CD4-positive, alpha-beta T cell treated with Interleukin-17A for 1 hour (primary cell): Measurements from ENCODE around the gene ELOVL5.
A peak's percentile ranks its signal among the peaks of the same experiment; 100 is the strongest.

ENCODE experiments used
- DNase-seq: peaks from one replicate; pipeline ENCODE4 v3.0.0-alpha.2; 2020

The ELOVL5 gene

DNA sequence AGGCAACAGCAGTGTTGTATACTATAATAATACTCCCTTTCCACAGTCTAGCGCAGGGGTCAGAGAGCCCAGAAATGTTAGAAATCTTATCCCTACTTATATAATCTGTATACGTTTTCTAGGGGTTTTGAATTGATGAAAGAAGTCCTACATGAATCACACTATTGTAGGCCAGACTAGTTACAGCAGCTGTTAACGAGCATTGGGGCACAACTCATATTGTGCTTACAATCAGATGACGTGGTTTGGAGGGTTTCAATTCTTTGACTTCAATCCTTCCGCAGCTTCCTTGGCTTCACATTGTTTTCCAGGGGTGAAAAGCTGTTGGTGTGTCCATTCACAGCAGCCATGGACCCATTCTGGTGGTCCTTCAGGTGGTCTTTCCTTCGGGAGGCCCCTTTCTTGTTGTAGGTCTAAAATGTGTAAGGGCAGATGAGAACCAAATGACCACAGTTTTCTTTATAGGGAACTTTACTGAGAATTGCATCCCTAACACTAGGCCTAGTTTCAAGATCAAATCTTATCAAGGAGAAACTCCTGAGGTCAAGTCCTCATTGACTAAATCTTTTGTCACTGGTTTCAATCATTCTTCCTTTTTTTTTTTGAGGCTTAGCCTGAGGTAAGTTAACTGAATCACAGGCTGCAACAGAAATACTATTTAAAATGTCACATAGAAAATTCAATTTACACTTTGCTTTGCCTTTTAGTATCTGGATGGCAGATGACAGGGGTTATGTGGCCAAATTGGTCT lies 79.7 kb downstream of the ELOVL5 start:
- DNase-seq, result no peak

- no peak for DNase-seq
These were observed 82.1 kb downstream of the ELOVL5 start for GRCh38 chr6:53266553-53267090.

GRCh38 chr6:53264915-53265607 lies 83.7 kb downstream of the ELOVL5 start:
- DNase-seq, result no peak

- no peak for DNase-seq
These were observed 84.4 kb downstream of the ELOVL5 start for GRCh38 chr6:53264337-53264736.

- no peak for DNase-seq
These were observed 84.8 kb downstream of the ELOVL5 start for GRCh38 chr6:53263917-53264316.

GRCh38 chr6:53259860-53260580 lies 88.7 kb downstream of the ELOVL5 start:
- DNase-seq, result no peak

DNA sequence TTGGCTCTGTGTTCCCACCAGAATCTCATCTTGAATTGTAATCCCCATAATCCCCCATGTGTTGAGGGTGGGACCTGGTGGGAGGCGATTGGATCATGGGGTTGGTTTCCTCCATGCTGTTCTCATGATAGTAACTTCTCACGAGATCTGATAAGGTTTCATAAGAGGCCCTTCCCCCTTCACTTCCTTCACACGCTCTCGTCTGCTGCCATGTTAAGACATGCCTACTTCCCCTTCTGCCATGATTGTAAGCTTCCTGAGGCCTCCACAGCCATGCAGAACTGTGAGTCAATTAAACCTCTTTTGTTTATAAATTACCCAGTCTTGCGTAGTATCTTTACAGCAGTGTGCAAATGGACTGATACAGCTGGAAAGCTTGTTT lies 90.0 kb downstream of the ELOVL5 start:
- DNase-seq, result no peak

GRCh38 chr6:53258076-53258773 lies 90.5 kb downstream of the ELOVL5 start:
- no peak for DNase-seq

DNA sequence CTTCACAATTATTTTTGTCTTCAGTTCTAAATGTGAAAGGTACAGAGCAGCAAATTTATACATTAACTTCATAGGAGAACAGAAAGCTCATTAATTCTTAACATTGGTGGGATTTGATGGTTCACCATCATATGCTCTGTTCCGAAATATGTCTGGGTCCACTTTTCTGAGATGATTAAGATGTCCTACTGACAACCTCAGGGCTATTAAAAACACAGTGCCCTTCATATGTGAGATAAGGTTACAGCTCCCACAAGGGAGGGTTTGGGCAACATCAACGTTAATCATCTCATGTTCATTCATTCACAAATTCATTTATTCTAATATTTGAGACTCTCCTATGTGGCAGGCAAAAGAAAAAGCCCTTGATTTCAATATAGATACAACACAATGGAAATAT lies 91.2 kb downstream of the ELOVL5 start:
- no peak for DNase-seq

- no peak for DNase-seq
These were observed 91.7 kb downstream of the ELOVL5 start for GRCh38 chr6:53257001-53257400.

GRCh38 chr6:53252177-53252692 lies 96.5 kb downstream of the ELOVL5 start:
- DNase-seq, result no peak

- no peak for DNase-seq
These were observed 97.6 kb downstream of the ELOVL5 start for GRCh38 chr6:53251033-53251672.

DNA sequence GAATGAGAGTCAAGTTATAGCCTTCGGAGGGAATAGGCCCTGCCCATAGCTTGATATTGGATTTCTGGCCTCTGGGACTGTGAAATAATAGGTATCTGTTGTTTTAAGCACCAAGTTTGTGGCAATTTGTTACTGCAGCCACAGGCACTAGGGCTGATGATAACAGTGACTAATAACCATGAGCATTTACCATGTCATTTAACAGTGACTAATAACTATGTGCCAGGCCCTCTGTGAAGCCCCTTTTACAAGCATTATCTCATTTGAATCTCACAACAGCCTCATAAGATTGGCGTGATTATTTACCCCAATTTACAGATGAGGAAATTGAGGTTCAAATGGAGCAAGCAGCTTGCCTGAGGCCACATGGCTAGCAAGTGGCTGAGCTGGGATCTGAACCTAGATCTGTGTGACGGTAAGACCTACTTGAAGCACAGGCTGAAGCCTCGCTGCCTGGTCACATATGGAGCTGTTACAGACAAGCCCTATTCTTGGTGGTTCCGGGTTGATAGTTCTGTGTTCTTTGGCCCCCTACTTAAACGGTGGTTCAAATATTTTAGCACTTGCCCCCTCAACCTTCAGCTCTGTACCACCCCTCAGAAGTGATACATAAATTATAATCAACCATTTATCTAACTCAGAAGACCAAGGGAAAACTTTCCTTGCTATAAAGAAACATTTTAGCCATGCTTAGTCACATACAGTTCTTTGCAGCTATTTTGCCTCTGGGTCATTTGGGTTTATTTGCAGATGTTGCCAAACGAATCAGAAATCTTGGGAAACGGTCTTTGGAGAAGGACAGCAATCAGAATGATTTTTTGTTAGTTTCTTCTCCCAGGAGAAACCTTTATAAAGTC lies 98.3 kb downstream of the ELOVL5 start:
- no peak for DNase-seq

DNA sequence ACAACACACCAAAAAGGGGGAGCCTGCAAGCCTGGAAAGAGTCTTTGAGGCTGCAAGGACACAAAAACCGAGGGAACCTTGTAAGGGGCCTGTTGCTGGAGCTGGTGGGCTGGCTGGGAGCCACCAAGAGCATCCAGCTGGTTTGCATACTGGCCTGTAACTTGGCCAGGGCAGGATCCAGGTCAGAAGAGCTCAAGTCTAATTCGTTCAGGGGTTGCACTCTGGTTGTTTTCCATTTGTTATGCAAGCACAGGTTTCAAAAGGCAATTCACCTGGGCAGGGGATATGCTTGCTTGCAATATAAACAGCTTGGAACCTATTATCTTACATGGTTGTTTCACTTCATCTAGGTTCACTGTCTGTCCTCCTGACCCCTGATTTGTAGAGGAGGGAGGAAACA lies 101.8 kb downstream of the ELOVL5 start:
- DNase-seq, result no peak

DNA sequence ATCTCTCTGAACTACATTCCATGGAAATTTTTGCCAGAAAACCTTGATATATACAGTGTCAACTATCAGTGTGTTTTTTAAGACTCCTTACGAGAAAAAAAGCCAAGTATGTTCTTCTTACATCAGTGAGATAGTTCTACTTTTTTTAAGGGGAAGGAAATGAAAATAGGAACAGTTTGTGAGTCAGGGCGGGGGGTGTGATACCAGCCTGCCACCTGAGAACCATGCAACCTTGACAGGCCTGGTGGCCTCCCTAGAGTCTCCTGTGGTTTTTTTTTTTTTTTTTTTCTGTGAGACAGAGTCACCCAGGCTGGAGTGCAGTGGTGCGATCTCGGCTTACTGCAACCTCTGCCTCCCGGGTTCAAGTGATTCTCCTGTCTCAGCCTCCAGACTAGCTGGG lies 103.8 kb downstream of the ELOVL5 start:
- DNase-seq, result peak; percentile 27

- DNase-seq, result no peak
These were observed 104.3 kb downstream of the ELOVL5 start for GRCh38 chr6:53244399-53244931.

DNA sequence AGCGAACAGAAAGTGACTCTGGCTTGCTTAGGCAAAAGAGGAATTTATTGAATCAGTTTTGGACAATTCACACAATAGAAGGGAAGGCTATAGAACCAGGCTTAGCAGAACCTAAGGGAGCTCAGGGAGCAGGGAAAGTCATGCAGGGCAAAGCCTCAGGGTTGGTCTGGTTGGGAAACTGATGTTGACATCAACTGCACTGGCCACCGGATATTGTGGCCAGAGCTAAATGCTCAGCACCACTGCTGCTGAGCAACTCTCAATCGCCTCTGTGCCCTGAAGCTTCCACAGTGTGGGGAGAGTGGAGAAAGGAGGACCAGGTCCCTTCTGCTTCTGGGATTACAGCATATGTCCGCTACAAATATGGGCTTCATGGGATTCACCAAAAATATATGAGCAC lies 106.8 kb downstream of the ELOVL5 start:
- DNase-seq, result no peak

- DNase-seq, result peak; percentile 14
These were observed 108.0 kb downstream of the ELOVL5 start for GRCh38 chr6:53240761-53241160.

DNA sequence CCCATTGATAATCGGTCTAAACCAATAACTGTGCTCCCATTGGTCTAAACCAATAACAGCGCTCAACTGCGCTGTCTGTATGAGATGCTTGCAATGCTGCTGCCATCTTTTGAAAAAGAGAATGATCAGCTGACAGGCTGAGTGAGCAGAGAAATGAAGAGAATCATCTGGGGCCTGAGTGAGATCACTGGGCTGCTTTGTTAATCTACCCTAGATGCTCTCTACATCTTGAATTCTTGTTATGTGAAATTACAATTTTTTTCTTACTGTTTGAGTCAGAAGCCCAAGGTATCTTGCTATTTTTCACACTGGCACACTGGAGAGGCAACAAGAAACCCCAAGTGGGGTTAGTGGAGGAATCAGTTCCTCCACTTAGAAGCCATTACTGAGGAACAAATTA lies 108.6 kb downstream of the ELOVL5 start:
- DNase-seq, result no peak

GRCh38 chr6:53239526-53239925 lies 109.2 kb downstream of the ELOVL5 start:
- no peak for DNase-seq

GRCh38 chr6:53238311-53238710 lies 110.4 kb downstream of the ELOVL5 start:
- DNase-seq, result no peak
